Heart left ventricle (tissue), 16 donors: ENCODE results near the gene RGL3. TPM values are rescaled to one million over a fixed set of nuclear protein-coding genes. Genes with fewer than 3 reads are reported as not detected.

ENCODE experiments used
- ATAC-seq, 4 donors: fragments of 200-7000 bp; cut with Tn5 transposase; one replicate each; pipeline ENCODE4 v1.9.1; 2020 to 2022; ENCODE audit warnings: moderate library complexity in 4 of 4, mild to moderate bottlenecking in 3 of 4, moderate number of reproducible peaks in 1 of 4
- DNase-seq, 5 donors: peaks; one replicate each; pipeline ENCODE4 v3.0.0-alpha.2; 2020
- H3K27ac ChIP-seq, 12 donors: fragments of 200-600 bp; sonication (generic) in 4 of 12; one replicate each; pipeline versions ENCODE4 v1.5.0 to v1.8.0; 2016 to 2022; ENCODE audit warnings: mild to moderate bottlenecking in 2 of 12
- H3K27me3 ChIP-seq, 9 donors: fragments of 200-600 bp; sonication (generic) in 2 of 9; one replicate each; pipeline versions ENCODE4 v1.5.1 to v1.8.0; 2016 to 2022; ENCODE audit warnings: mild to moderate bottlenecking in 3 of 9
- H3K36me3 ChIP-seq, 9 donors: fragments of 200-600 bp; sonication (generic) in 2 of 9; one replicate each; pipeline versions ENCODE4 v1.5.0 to v1.8.0; 2018 to 2022; ENCODE audit warnings: mild to moderate bottlenecking in 2 of 9
- H3K4me1 ChIP-seq, 12 donors: fragments of 200-600 bp; sonication (generic) in 4 of 12; one replicate each; pipeline versions ENCODE4 v1.5.0 to v1.8.0; 2016 to 2022; ENCODE audit warnings: mild to moderate bottlenecking in 3 of 12
- H3K4me3 ChIP-seq, 12 donors: fragments of 200-600 bp; sonication (generic) in 4 of 12; one replicate each; pipeline versions ENCODE4 v1.5.0 to v1.8.0; 2017 to 2022; ENCODE audit warnings: mild to moderate bottlenecking in 9 of 12, moderate library complexity in 4 of 12
- H3K9me3 ChIP-seq, 12 donors: fragments of 200-600 bp; sonication (generic) in 4 of 12; one replicate each; pipeline versions ENCODE4 v1.5.0 to v1.8.0; 2016 to 2022; ENCODE audit warnings: mild to moderate bottlenecking in 1 of 12
- CTCF ChIP-seq, 12 donors: fragments of 200-600 bp; sonication (generic) in 4 of 12; IDR thresholded peaks; one replicate each; pipeline versions ENCODE4 v1.5.0 to v1.8.0; 2018 to 2022; ENCODE audit warnings: antibody characterized with exemption in 12 of 12, mild to moderate bottlenecking in 5 of 12
- POLR2A ChIP-seq, 2 donors: fragments of 450-650 bp; IDR thresholded peaks; one replicate each; pipeline ENCODE4 v1.6.1; 2017; ENCODE audit warnings: antibody characterized with exemption in 2 of 2, mild to moderate bottlenecking in 2 of 2, moderate library complexity in 2 of 2
- WGBS, 4 donors: extraction: QIAGEN DNeasy Blood & Tissue Kit in 2 of 4; methylation state at CpG; one replicate each; pipeline versions ENCODE4 v1.1.5 to v1.1.7; 2013 to 2018; 5-methylcytosine and 5-hydroxymethylcytosine counted together
- intact Hi-C, 10 donors: fragments of 100-400 bp; cut with DNase I; formaldehyde crosslinking; loops; one replicate each; pipeline versions ENCODE4 v1.11.1 to v1.14.2; 2022
- polyA plus RNA-seq, 2 donors: library from polyadenylated mRNA; stranded (reverse); fragments of 200-250 nt; gene quantifications; one replicate each; pipeline ENCODE4 v1.2.3, GENCODE V29; 2013
- total RNA-seq, 9 donors: library from RNA; depleted of rRNA in 2 of 9; stranded (reverse); fragments of >200 nt in 2 of 9; fragmentation: NEBNext Ultra II Directional in 3 of 9; extraction: Animal tissue kit (Norgen Biotek cat#: 25700) in 3 of 9; gene quantifications; one replicate each; pipeline versions ENCODE4 v1.1.0 to v1.2.4, GENCODE V29; 2016 to 2023
- donor health status: ischemic (EF 13 %, LVEDD 7.1; RV severe dilation, severe dysfunction).
- donor health status: healthy with polysubstance abuse.
- donor health status: DM: no; HTN: yes; CAD: no.
- donor health status: DM: no; HTN: no; CAD: no.
- donor health status: ischemic (EF 25% LVEDD 6.9; RV normal size, moderate dysfunction).
- donor health status: ischemic (EF 25% LVEDD 5.7; RV mildly dilated, moderate dysfunction).
- donor health status: healthy.
- donor health status: DM: yes; HTN: yes; CAD: no.
- donor health status: ischemic (EF 35%, LVEDD 5.7; RV mildly dilated, moderate dysfunction).
- donor health status: nonischemic (EF 11% LVEDD 7.7; RV severe dilation, severe dysfunction).
- donor health status: DM: yes; HTN: yes; CAD: no.
- donor health status: PGD.
- donor health status: ischemic (EF 29% LVEDD 5.4; RV normal size, mild dysfunction).
- donor health status: nonischemic (EF 23%, LVEDD 6.1; RV moderate dilation, normal function).

RGL3 gene
- total and polyA plus RNA-seq, 11 donors, result 2.1 to 11.3 (median 4.0) TPM

- H3K36me3 ChIP-seq, result peaks cover 0 to 7% (median 5%) of the 10 kb centered on the region in 9 donors
- H3K4me1 ChIP-seq, result peaks cover 7 to 56% (median 25%) of the 10 kb centered on the region in 12 donors
- WGBS, 4 donors, result 11 to 15% (median 14%) methylated on average over 20 to 27 of the region's 27 CpGs
- no peaks in the 10 kb centered on the region for H3K9me3 ChIP-seq
- peak in 2 of 4 donors; percentile 3 to 6 for ATAC-seq
- H3K27ac ChIP-seq, result peak overlapping the region; percentile 90 to 100 (median 96)
- peak; percentile 49 to 73 (median 49) for DNase-seq
- no peaks in the 10 kb centered on the region for H3K27me3 ChIP-seq
- intact Hi-C loops, result loop anchor here in 8 of 10 donors (2.0 to 10.0 kb wide), 4 partner anchors 59 to 219 kb away; partner anchors contain the start of genes TSPAN16 (in 6 of the 8), ODAD3 (in 3 of the 8), PRKCSH (in 3 of the 8) and ZNF627 (in 1 of the 8)
- peak overlapping the region; percentile 4 to 90 (median 70) for H3K4me3 ChIP-seq
- TF ChIP-seq POLR2A (IDR thresholded peaks at IDR 0.05), result peak in 1 of 2 donors; percentile 81
- TF ChIP-seq CTCF (IDR thresholded peaks at IDR 0.05), result no peak
Measured at GRCh38 chr19:11375143-11375948, 43.8 kb downstream of the RGL3 start.

GRCh38 chr19:11374433-11375142, 44.5 kb downstream of the RGL3 start, which contains the start of gene SWSAP1:
TSS of gene SWSAP1 (plus strand) at chr19:11374666. CDS start at chr19:11374681, 15 bp downstream.
- peak within 1 kb of the TSS; percentile 92 to 100 (median 96) for H3K27ac ChIP-seq
- WGBS, 4 donors, result 0 to 1% (median 1%) methylated on average over 40 to 44 of the region's 44 CpGs
- ATAC-seq (peak; percentile 96 to 98 (median 98)), DNase-seq (peak; percentile 99)
- H3K27me3 ChIP-seq, result no peaks in the 10 kb centered on the region
- H3K9me3 ChIP-seq, result no peaks in the 10 kb centered on the region
- H3K4me3 ChIP-seq, result peak within 1 kb of the TSS; percentile 25 to 90 (median 70)
- H3K36me3 ChIP-seq, result peaks cover 0 to 7% (median 5%) of the 10 kb centered on the region in 9 donors
- intact Hi-C loops, result loop anchor here in 8 of 10 donors (1.0 to 10.0 kb wide), 5 partner anchors 28 to 220 kb away; partner anchors contain the start of genes TSPAN16 (in 6 of the 8), ODAD3 (in 3 of the 8), PRKCSH (in 3 of the 8) and CCDC159 (in 1 of the 8)
- H3K4me1 ChIP-seq, result peaks cover 7 to 48% (median 21%) of the 10 kb centered on the region in 12 donors
- no peak for TF ChIP-seq CTCF (IDR thresholded peaks at IDR 0.05)
- TF ChIP-seq POLR2A (IDR thresholded peaks at IDR 0.05), result no peak

GRCh38 chr19:11373885-11374432, 45.2 kb downstream of the RGL3 start:
- TF ChIP-seq POLR2A (IDR thresholded peaks at IDR 0.05) (no peak), CTCF (IDR thresholded peaks at IDR 0.05) (no peak)
- Histone ChIP-seq H3K4me3 (peak overlapping the region; percentile 25 to 90 (median 70)), H3K9me3 (no peaks in the 10 kb centered on the region), H3K36me3 (peaks cover 0 to 7% (median 5%) of the 10 kb centered on the region in 9 donors), H3K4me1 (peaks cover 7 to 48% (median 21%) of the 10 kb centered on the region in 12 donors), H3K27me3 (no peaks in the 10 kb centered on the region), H3K27ac (peak overlapping the region in 10 of 12 donors; percentile 92 to 100 (median 96))
- intact Hi-C loops, result loop anchor here in 7 of 10 donors (1.0 to 10.0 kb wide), 4 partner anchors 28 to 221 kb away; partner anchors contain the start of genes TSPAN16 (in 6 of the 7), ODAD3 (in 3 of the 7), PRKCSH (in 3 of the 7) and CCDC159 (in 1 of the 7)
- WGBS, 4 donors, result 24 to 43% (median 37%) methylated on average over 11 of the region's 11 CpGs
- ATAC-seq, result no peak
- no peak for DNase-seq
